PC-9 (cell line): ENCODE measurements around the gene NFAM1. TPM values are rescaled to one million over a fixed set of nuclear protein-coding genes. Genes with fewer than 3 reads are reported as not detected.

Experiments
- BruUV-seq: library from RNA; stranded (reverse); fragments of 400-500 nt; replicated peaks from 2 replicates; lab custom pipeline; 2021; lab: Mats Ljungman, UMichigan
- CTCF ChIA-PET: fragments of 300-600 bp; sonication (Branson Sonifier 250); formaldehyde crosslinking; loops from one replicate; lab custom pipeline; 2022; ENCODE audit warnings: antibody characterized with exemption; lab: Charles Lee
- POLR2A ChIA-PET: fragments of 300-600 bp; sonication (Branson Sonifier 250); formaldehyde crosslinking; loops from one replicate; lab custom pipeline; 2022; ENCODE audit warnings: antibody characterized with exemption; ENCODE audit not compliant: unreplicated experiment; lab: Charles Lee
- DNase-seq, 2 experiments: peaks; one replicate each; pipeline versions ENCODE4 v3.0.0 to v3.0.0-alpha.2; 2015 to 2022; ENCODE audit warnings: mixed read lengths in 1 of 2
- H2AFZ ChIP-seq: fragments of 200-600 bp; sonication (generic); 2 replicates; pipeline ENCODE4 v1.8.1; 2017; ENCODE audit warnings: antibody characterized with exemption
- H3F3A ChIP-seq: fragments of 200-600 bp; sonication (generic); 2 replicates; pipeline ENCODE4 v1.8.1; 2017; ENCODE audit warnings: antibody characterized with exemption, mild to moderate bottlenecking, low read depth; ENCODE audit not compliant: insufficient read depth
- H3K27ac ChIP-seq: fragments of 200-600 bp; sonication (generic); 2 replicates; pipeline ENCODE4 v1.6.1; 2016; ENCODE audit warnings: mixed run types
- H3K27me3 ChIP-seq: fragments of 200-600 bp; sonication (generic); 2 replicates; pipeline ENCODE4 v1.6.1; 2016; ENCODE audit warnings: low read depth, mixed run types; ENCODE audit not compliant: insufficient read depth
- H3K36me3 ChIP-seq: fragments of 200-600 bp; sonication (generic); 2 replicates; pipeline ENCODE4 v1.6.1; 2016; ENCODE audit warnings: low read depth, mixed run types
- H3K4me1 ChIP-seq: fragments of 200-600 bp; sonication (generic); replicated peaks from 2 replicates; pipeline ENCODE4 v1.6.1; 2016; ENCODE audit warnings: mixed run types; ENCODE audit not compliant: insufficient read depth
- H3K4me2 ChIP-seq: fragments of 200-600 bp; sonication (generic); 2 replicates; pipeline ENCODE4 v1.6.1; 2017; ENCODE audit warnings: mixed run types
- H3K4me3 ChIP-seq: fragments of 200-600 bp; sonication (generic); 2 replicates; pipeline ENCODE4 v1.6.1; 2016; ENCODE audit warnings: mixed run types
- H3K79me2 ChIP-seq: fragments of 200-600 bp; sonication (generic); 2 replicates; pipeline ENCODE4 v1.6.1; 2017; ENCODE audit warnings: low read depth, mixed run types
- H3K9me2 ChIP-seq: fragments of 200-600 bp; sonication (generic); 2 replicates; pipeline ENCODE4 v1.8.1; 2017; ENCODE audit warnings: mild to moderate bottlenecking; ENCODE audit not compliant: insufficient read depth
- H3K9me3 ChIP-seq: fragments of 200-600 bp; sonication (generic); 2 replicates; pipeline ENCODE4 v1.8.1; 2016; ENCODE audit warnings: low read depth; ENCODE audit not compliant: insufficient read depth
- H4K20me1 ChIP-seq: fragments of 200-600 bp; sonication (generic); 2 replicates; pipeline ENCODE4 v1.8.1; 2017; ENCODE audit not compliant: insufficient read depth
- EZH2 ChIP-seq: fragments of 200-600 bp; sonication (generic); IDR thresholded peaks from 2 replicates; pipeline ENCODE4 v1.8.0; 2017; ENCODE audit warnings: antibody characterized with exemption, low read depth
- intact Hi-C: fragments of 100-400 bp; cut with micrococcal nuclease; formaldehyde crosslinking; loops from one replicate; pipeline ENCODE4 v1.10.0; 2022; ENCODE audit not compliant: unreplicated experiment
- total RNA-seq: library from RNA; stranded (reverse); gene quantifications from 2 replicates; pipeline ENCODE4 v1.2.3, GENCODE V29; 2021
- TF ChIP-seq, protein P1 (sequence below): fragments of 200-600 bp; sonication (generic); conservative IDR thresholded peaks from 2 replicates; pipeline ENCODE4 v1.6.1; 2017; ENCODE audit warnings: mixed run types, antibody characterized with exemption, mild to moderate bottlenecking, moderate library complexity

NFAM1 gene
- total RNA-seq, 1 experiment from 2014 or later, result not detected

DNA sequence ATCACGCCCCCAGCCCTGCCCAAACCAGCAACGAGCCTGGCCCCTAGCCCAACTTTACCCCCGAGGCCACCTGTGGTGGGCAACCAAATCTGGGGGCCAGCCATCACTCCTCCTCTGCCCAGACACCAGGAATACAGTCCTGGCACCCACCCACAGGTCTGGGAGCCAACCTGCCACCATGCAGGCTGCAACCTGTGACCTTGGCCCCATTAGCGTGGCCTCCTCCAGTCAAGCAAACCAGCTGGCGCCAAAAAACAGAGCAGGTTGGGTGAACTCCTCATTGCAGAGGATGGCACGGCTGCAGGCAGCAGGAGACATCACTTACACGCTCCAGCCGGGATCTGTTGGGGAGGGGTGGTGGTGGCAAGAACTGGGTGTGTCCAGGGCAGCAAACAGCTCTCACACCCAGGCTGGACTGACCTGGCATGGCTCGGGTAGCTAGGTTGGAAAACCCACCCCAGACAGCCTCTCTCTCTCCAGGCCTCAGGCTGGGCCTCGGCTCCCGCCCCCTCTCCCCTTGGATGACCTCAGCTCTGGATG is 96.3 kb downstream of the NFAM1 start:
- intact Hi-C loops, result no loop called here
- no peaks in the 10 kb centered on the region for H3K9me3 ChIP-seq
- TF ChIP-seq, protein P1, sequence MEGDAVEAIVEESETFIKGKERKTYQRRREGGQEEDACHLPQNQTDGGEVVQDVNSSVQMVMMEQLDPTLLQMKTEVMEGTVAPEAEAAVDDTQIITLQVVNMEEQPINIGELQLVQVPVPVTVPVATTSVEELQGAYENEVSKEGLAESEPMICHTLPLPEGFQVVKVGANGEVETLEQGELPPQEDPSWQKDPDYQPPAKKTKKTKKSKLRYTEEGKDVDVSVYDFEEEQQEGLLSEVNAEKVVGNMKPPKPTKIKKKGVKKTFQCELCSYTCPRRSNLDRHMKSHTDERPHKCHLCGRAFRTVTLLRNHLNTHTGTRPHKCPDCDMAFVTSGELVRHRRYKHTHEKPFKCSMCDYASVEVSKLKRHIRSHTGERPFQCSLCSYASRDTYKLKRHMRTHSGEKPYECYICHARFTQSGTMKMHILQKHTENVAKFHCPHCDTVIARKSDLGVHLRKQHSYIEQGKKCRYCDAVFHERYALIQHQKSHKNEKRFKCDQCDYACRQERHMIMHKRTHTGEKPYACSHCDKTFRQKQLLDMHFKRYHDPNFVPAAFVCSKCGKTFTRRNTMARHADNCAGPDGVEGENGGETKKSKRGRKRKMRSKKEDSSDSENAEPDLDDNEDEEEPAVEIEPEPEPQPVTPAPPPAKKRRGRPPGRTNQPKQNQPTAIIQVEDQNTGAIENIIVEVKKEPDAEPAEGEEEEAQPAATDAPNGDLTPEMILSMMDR, result no peak
- no peak for TF ChIP-seq EZH2
- no peaks in the 10 kb centered on the region for H3K9me2 ChIP-seq
- no TSS peak for BruUV-seq
- H3K27ac ChIP-seq, result no peak overlapping the region
- ChIA-PET CTCF (no interaction called here), POLR2A (no interaction called here)
- peaks cover 4% of the 10 kb centered on the region; the same call in 1 of the 2 replicates for H4K20me1 ChIP-seq
- no peak overlapping the region for H3K4me2 ChIP-seq
- DNase-seq, result no peak
- H3K4me1 ChIP-seq, result no peaks in the 10 kb centered on the region
- no peaks in the 10 kb centered on the region for H3K36me3 ChIP-seq
- H3K27me3 ChIP-seq, result no peaks in the 10 kb centered on the region
- H2AFZ ChIP-seq, result no peak overlapping the region
- no peaks in the 10 kb centered on the region for H3F3A ChIP-seq
- no peak overlapping the region for H3K4me3 ChIP-seq
- H3K79me2 ChIP-seq, result no peaks in the 10 kb centered on the region

DNA sequence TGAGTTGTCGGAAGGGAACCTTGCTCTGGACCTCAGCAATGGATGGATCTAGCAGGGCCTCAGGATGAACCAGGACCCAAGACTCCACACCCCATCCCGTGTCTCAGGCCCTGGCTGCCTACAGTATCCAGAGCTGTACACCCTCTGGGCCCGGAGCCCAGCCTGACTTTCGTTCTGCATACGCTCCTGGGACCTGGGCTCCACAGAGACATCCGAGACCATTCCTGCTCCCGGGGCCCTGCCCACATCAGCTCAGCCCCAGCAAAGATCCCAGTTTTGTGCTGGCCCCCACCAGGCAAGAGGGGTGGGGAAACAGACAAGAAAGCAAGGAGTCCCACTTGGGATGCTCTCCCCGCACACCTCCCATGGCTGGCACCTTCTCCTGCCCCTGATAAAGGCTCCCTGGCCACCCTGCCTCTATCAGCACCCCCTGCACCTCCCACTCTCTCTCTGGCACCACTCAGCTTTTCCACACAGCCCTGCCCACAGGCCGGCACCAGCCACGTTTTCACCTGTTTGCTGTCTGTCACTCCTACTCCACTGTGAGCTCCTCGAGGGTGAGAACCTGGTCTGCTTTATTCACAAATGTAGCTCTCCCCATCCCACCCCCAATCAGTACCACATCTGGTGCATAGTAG is 97.2 kb downstream of the NFAM1 start:
- H3K9me2 ChIP-seq, result no peaks in the 10 kb centered on the region
- H3K9me3 ChIP-seq, result no peaks in the 10 kb centered on the region
- H3K4me2 ChIP-seq, result no peak overlapping the region
- no peak for DNase-seq
- no peaks in the 10 kb centered on the region for H3K4me1 ChIP-seq
- H3K4me3 ChIP-seq, result no peak overlapping the region
- H2AFZ ChIP-seq, result no peak overlapping the region
- no peaks in the 10 kb centered on the region for H3K36me3 ChIP-seq
- H3K27me3 ChIP-seq, result no peaks in the 10 kb centered on the region
- CTCF ChIA-PET, result no interaction called here
- POLR2A ChIA-PET, result no interaction called here
- peaks cover 4% of the 10 kb centered on the region; the same call in 1 of the 2 replicates for H4K20me1 ChIP-seq
- intact Hi-C loops, result no loop called here
- no peak overlapping the region for H3K27ac ChIP-seq
- no peaks in the 10 kb centered on the region for H3F3A ChIP-seq
- H3K79me2 ChIP-seq, result no peaks in the 10 kb centered on the region
- no peak for TF ChIP-seq EZH2
- TF ChIP-seq, protein P1, result no peak
- no TSS peak for BruUV-seq

DNA sequence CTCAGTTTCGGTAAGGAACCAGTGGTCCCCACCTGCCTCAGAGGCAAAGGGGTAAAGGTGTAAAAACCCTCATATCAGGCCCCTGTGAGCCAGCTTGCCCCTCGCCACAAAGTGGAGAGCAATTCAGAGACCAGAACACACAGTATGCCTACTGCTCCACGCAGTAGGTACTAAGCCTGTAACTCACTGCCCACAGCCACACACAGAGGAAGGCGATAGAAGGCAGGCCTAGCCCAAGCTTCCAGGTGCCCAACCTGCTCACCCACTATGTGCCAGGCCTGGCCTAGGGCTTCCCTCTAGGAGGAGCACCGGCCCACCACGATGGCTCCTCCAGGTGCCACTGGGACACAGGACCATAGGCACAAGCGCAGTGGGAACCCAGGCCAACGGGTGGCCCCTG is 98.7 kb downstream of the NFAM1 start:
- H3K36me3 ChIP-seq, result no peaks in the 10 kb centered on the region
- no peaks in the 10 kb centered on the region for H3F3A ChIP-seq
- H3K9me2 ChIP-seq, result no peaks in the 10 kb centered on the region
- ChIA-PET CTCF (no interaction called here), POLR2A (no interaction called here)
- no peaks in the 10 kb centered on the region for H3K4me1 ChIP-seq
- no peak overlapping the region for H2AFZ ChIP-seq
- H3K4me2 ChIP-seq, result no peak overlapping the region
- no peak overlapping the region for H3K27ac ChIP-seq
- DNase-seq, result no peak
- H3K27me3 ChIP-seq, result no peaks in the 10 kb centered on the region
- no peaks in the 10 kb centered on the region for H3K79me2 ChIP-seq
- no peaks in the 10 kb centered on the region for H3K9me3 ChIP-seq
- no peak for TF ChIP-seq EZH2
- TF ChIP-seq, protein P1, result no peak
- H4K20me1 ChIP-seq, result peaks cover 4% of the 10 kb centered on the region; the same call in 1 of the 2 replicates
- intact Hi-C loops, result no loop called here
- no TSS peak for BruUV-seq
- H3K4me3 ChIP-seq, result no peak overlapping the region
